Stomach (tissue), 4 donors: ENCODE measurements around the gene KIAA0513.

Experiments used
- CTCF ChIP-seq, 7 experiments: fragments of 450-650 bp in 4 of 7; fragments of 200-600 bp in 3 of 7; sonication (generic) in 3 of 7; IDR thresholded peaks; one replicate each; pipeline ENCODE4 v1.5.1; 2016 to 2019; ENCODE audit warnings: antibody characterized with exemption in 7 of 7, control low read depth in 2 of 7, mild to moderate bottlenecking in 1 of 7
- EP300 ChIP-seq: sonication (generic); formaldehyde crosslinking; IDR thresholded peaks from one replicate; pipeline ENCODE4 v1.6.1; 2017; ENCODE audit warnings: antibody characterized with exemption
- POLR2A ChIP-seq, 4 donors: fragments of 450-650 bp; IDR thresholded peaks; one replicate each; pipeline ENCODE4 v1.6.1; 2016; ENCODE audit warnings: antibody characterized with exemption in 4 of 4, control low read depth in 2 of 4, mild to moderate bottlenecking in 1 of 4, moderate library complexity in 1 of 4

DNA sequence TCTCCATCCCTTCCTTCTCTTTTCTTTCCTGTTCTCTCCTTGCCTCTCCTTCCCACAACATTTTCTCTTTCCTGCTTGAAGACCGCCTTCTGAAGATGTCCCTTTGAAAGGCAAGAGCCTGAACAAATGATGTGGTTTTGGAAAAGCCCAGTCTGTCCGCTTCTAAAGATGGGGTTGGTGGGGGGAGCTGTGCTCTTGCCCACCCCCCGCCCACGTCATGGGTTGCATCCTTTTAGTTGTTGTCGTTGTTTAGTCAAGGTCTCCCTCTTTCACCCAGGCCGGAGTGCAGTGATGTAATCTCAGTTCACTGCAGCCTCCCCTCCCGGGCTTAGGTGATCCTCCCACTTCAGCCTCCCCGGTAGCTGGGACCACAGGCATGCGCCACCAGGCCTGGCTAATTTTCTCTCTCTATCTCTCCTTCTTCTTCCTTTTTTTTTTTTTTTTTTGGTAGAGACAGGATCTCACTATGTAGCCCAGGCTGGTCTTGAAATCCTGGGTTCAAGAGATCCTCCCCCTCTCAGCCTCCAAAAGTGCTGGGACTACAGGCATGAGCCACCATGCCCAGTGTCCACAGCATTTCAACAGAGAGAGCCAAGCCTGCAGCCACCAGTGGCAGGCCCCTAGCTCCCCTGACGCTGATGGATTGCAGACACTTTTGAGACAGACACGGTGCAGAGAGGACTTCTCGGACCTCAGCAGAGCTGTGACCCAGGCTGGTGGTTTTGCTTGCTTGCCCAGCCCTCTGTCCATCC is 110.7 kb downstream of the KIAA0513 start:
- TF ChIP-seq EP300 (no peak), CTCF (IDR thresholded peaks at IDR 0.05) (no peak), POLR2A (IDR thresholded peaks at IDR 0.05) (no peak)
